GM18868 (cell line): ENCODE measurements around the gene STK38L.

Experiments
- ATAC-seq: cut with Tn5 transposase; IDR thresholded peaks from one replicate; pipeline ENCODE4 v1.9.1; 2021; ENCODE audit warnings: mild to moderate bottlenecking, moderate library complexity; ENCODE audit not compliant: unreplicated experiment

The STK38L gene

GRCh38 chr12:27344246-27344645, 100.2 kb downstream of the STK38L start:
- no peak for ATAC-seq

- ATAC-seq = no peak
These were observed 100.7 kb downstream of the STK38L start for GRCh38 chr12:27344760-27345159.

- no peak for ATAC-seq
These were observed 101.3 kb downstream of the STK38L start for GRCh38 chr12:27345376-27345775.

- ATAC-seq = no peak
These were observed 103.7 kb downstream of the STK38L start for GRCh38 chr12:27347779-27348178.

GRCh38 chr12:27351476-27351875, 107.4 kb downstream of the STK38L start:
- ATAC-seq = no peak

GRCh38 chr12:27355486-27355885, 111.4 kb downstream of the STK38L start:
- ATAC-seq = no peak

GRCh38 chr12:27355979-27356378, 111.9 kb downstream of the STK38L start:
- no peak for ATAC-seq

GRCh38 chr12:27359578-27360340, 115.7 kb downstream of the STK38L start:
- no peak for ATAC-seq

GRCh38 chr12:27361372-27361771, 117.3 kb downstream of the STK38L start:
- ATAC-seq = no peak

- ATAC-seq = no peak
These were observed 122.5 kb downstream of the STK38L start for GRCh38 chr12:27366621-27367020.

- no peak for ATAC-seq
These were observed 123.0 kb downstream of the STK38L start for GRCh38 chr12:27367078-27367477.
